ENCODE results near the gene MPL. TPM values are rescaled to one million over a fixed set of nuclear protein-coding genes. Genes with fewer than 3 reads are reported as not detected.

MPL gene
- not detected in 2 replicates for total RNA-seq (2016; rRNA removed; fragmentation: Illumina TruSeq; extraction: Trizol)
- 0.30 TPM in 1 of 2 replicates, not detected in the other for total RNA-seq (2016; cell fraction: cytosol; rRNA removed; fragmentation: Illumina TruSeq; extraction: Trizol; ENCODE audit: low read depth)
- not detected in 2 replicates for total RNA-seq (2016; cell fraction: insoluble cytoplasmic fraction; rRNA removed; fragmentation: Illumina TruSeq; extraction: Trizol)
- total RNA-seq (2016; cell fraction: membrane; rRNA removed; fragmentation: Illumina TruSeq; extraction: Trizol) = not detected in 2 replicates
- not detected in 2 replicates for total RNA-seq (2016; cell fraction: nucleus; rRNA removed; fragmentation: Illumina TruSeq; extraction: Trizol)
- not detected in 2 replicates for polyA plus RNA-seq (2011; rRNA removed)
- polyA plus RNA-seq (2011; cell fraction: cytosol; rRNA removed) = not detected in 2 replicates
- polyA plus RNA-seq (2011; cell fraction: nucleus; rRNA removed) = not detected in 2 replicates
- polyA plus RNA-seq (2012) = not detected in 2 replicates
- polyA plus RNA-seq (2016; cell fraction: cytosol; fragmentation: Illumina TruSeq; extraction: Trizol; ENCODE audit: low read depth) = not detected in 2 replicates
- 0.12 TPM in 1 of 2 replicates, not detected in the other for polyA plus RNA-seq (2016; cell fraction: insoluble cytoplasmic fraction; fragmentation: Illumina TruSeq; extraction: Trizol; ENCODE audit: low read depth)
- polyA plus RNA-seq (2016; cell fraction: membrane; fragmentation: Illumina TruSeq; extraction: Trizol; ENCODE audit: low read depth) = not detected in 2 replicates
- not detected in 2 replicates for polyA plus RNA-seq (2016; cell fraction: nucleus; fragmentation: Illumina TruSeq; extraction: Trizol; ENCODE audit: insufficient read depth, low read depth)
- polyA minus RNA-seq (2011; rRNA and poly(A)+ RNA removed; ENCODE audit: low replicate concordance) = 0.54 TPM in 1 of 2 replicates, not detected in the other
- polyA minus RNA-seq (2011; cell fraction: cytosol; rRNA and poly(A)+ RNA removed) = not detected in 2 replicates
- polyA minus RNA-seq (2011; cell fraction: nucleus; rRNA and poly(A)+ RNA removed) = not detected in 2 replicates
- percentile 31 among the genes with signal in this experiment for Bru-seq, nascent RNA
- percentile 20 among the genes with signal in this experiment for BruChase-seq, experiment 1, labeled RNA remaining after a 6-hour chase
- percentile 14 among the genes with signal in this experiment for BruChase-seq, experiment 2, labeled RNA remaining after a 2-hour chase
- long read RNA-seq, experiment 1 = 0 reads
- long read RNA-seq, experiment 2 = 0 reads

GRCh38 chr1:43337588-43337987 is at the start of gene MPL:
TSS of gene MPL (plus strand) at chr1:43337818. CDS start at chr1:43337849, 31 bp downstream.
- Histone ChIP-seq H3K4me3 (replicated peaks in 1 of 3; ENCODE audit: insufficient read depth in 1 of 3, low read depth in 2 of 3, low read length in 3 of 3) (no peak within 1 kb of the TSS), H3K27me3 (ENCODE audit: control insufficient read depth in 1 of 2, insufficient read depth in 2 of 2, low read length in 2 of 2) (no peaks in the 10 kb centered on the region; a peak in 1 of 5 replicates), H3K4me2 (ENCODE audit: low read depth, low read length) (no peak within 1 kb of the TSS), H3K9ac (ENCODE audit: insufficient read depth, low read depth, low read length) (no peak within 1 kb of the TSS), H3K9me3 (ENCODE audit: low read length) (no peaks in the 10 kb centered on the region), H3K79me2 (ENCODE audit: insufficient read depth, low read length) (no peaks in the 10 kb centered on the region), H3K27ac (ENCODE audit: extremely low read length, insufficient read depth, low read length) (no peak within 1 kb of the TSS), H3K4me1 (ENCODE audit: insufficient read depth, low read length) (peaks cover 29% of the 10 kb centered on the region), H4K20me1 (ENCODE audit: insufficient read depth, low read length) (no peaks in the 10 kb centered on the region), H2AFZ (ENCODE audit: low read length) (no peak within 1 kb of the TSS), H3K36me3 (replicated peaks in 1 of 2; ENCODE audit: control insufficient read depth in 1 of 2, insufficient read depth in 2 of 2, low read length in 2 of 2) (no peaks in the 10 kb centered on the region)
- intact Hi-C loops (cut with micrococcal nuclease; ENCODE audit: unreplicated experiment) = no loop called here
- FAIRE-seq = no peak
- BruUV-seq (replicated peaks) = no TSS peak
- no peak for TF ChIP-seq MBD4 (IDR thresholded peaks at IDR 0.05; ENCODE audit: borderline replicate concordance, low read length)
- TF ChIP-seq ELF4 (CRISPR knock-in tag; IDR thresholded peaks at IDR 0.05; ENCODE audit: borderline replicate concordance) = no peak
- TF ChIP-seq SNAPC5 (CRISPR knock-in tag; IDR thresholded peaks at IDR 0.05; ENCODE audit: borderline replicate concordance) = no peak
- no peak for TF ChIP-seq ZFP36L1 (CRISPR knock-in tag; IDR thresholded peaks at IDR 0.05)
- TF ChIP-seq ZNF841 (CRISPR knock-in tag; IDR thresholded peaks at IDR 0.05; ENCODE audit: borderline replicate concordance) = no peak
- TF ChIP-seq NCOA2 (CRISPR knock-in tag; IDR thresholded peaks at IDR 0.05) = no peak
- TF ChIP-seq ZNF788 (CRISPR knock-in tag; IDR thresholded peaks at IDR 0.05; ENCODE audit: borderline replicate concordance) = no peak
- no peak for TF ChIP-seq ZBTB1 (CRISPR knock-in tag; IDR thresholded peaks at IDR 0.05; ENCODE audit: borderline replicate concordance)
- no peak for TF ChIP-seq ZBTB3 (CRISPR knock-in tag; IDR thresholded peaks at IDR 0.05; ENCODE audit: borderline replicate concordance, low read depth)
- TF ChIP-seq ZNF280B (CRISPR knock-in tag; IDR thresholded peaks at IDR 0.05; ENCODE audit: borderline replicate concordance) = no peak
- ChIA-PET POLR2A (no interaction called here), CTCF (ENCODE audit: low intra/inter-chr PET ratio, low total read pairs) (no interaction called here)
- in situ Hi-C loops (cut with HindIII; ENCODE audit: extremely low pct_ligation_motif_present, low pct_unique_long_range_greater_than_20kb) = no loop called here
- WGBS (ENCODE audit: low lambda C conversion rate) = 27% methylated on average over 3 of the region's 3 CpGs
- ATAC-seq = no peak
- DNase-seq (ENCODE audit: low spot score) = no peak

All from HepG2 (cell line).